ENCODE measurements around the gene NT5DC4.
A peak's percentile ranks its signal among the peaks of the same experiment; 100 is the strongest.

Gene NT5DC4

GRCh38 chr2:112683550-112684414 is 37.0 kb upstream of the NT5DC4 start:
- DNase-seq (ENCODE audit: low spot score) = no peak
- no peak for TF ChIP-seq CTCF (IDR thresholded peaks at IDR 0.05; ENCODE audit: extremely low read depth, missing control alignments)

GRCh38 chr2:112684415-112684775 is 36.4 kb upstream of the NT5DC4 start:
- TF ChIP-seq CTCF (IDR thresholded peaks at IDR 0.05; ENCODE audit: extremely low read depth, missing control alignments) = no peak
- DNase-seq (ENCODE audit: low spot score) = no peak

- no peak for DNase-seq (ENCODE audit: low spot score)
- no peak for TF ChIP-seq CTCF (IDR thresholded peaks at IDR 0.05; ENCODE audit: extremely low read depth, missing control alignments)
These were observed 35.4 kb upstream of the NT5DC4 start for GRCh38 chr2:112685271-112685884.

- peak; percentile 24 for DNase-seq (ENCODE audit: low spot score)
- TF ChIP-seq CTCF (IDR thresholded peaks at IDR 0.05; ENCODE audit: extremely low read depth, missing control alignments) = no peak
These were observed 34.2 kb upstream of the NT5DC4 start for GRCh38 chr2:112686348-112687217.

GRCh38 chr2:112687522-112687921 is 33.3 kb upstream of the NT5DC4 start:
- no peak for DNase-seq (ENCODE audit: low spot score)
- no peak for TF ChIP-seq CTCF (IDR thresholded peaks at IDR 0.05; ENCODE audit: extremely low read depth, missing control alignments)

- no peak for TF ChIP-seq CTCF (IDR thresholded peaks at IDR 0.05; ENCODE audit: extremely low read depth, missing control alignments)
- no peak for DNase-seq (ENCODE audit: low spot score)
These were observed 32.5 kb upstream of the NT5DC4 start for GRCh38 chr2:112688086-112688880.
